H9 (cell line): ENCODE data around the gene IL26. TPM values are rescaled to one million over a fixed set of nuclear protein-coding genes. Genes with fewer than 3 reads are reported as not detected.

Experiments
- DNase-seq: peaks from one replicate; pipeline ENCODE4 v3.0.0-alpha.2; 2017
- H2AFZ ChIP-seq: one replicate; pipeline ENCODE4 v1.6.1; 2013; ENCODE audit warnings: mild to moderate bottlenecking, low read length, control low read depth, moderate library complexity
- H2AK5ac ChIP-seq: 2 replicates; pipeline ENCODE4 v1.6.1; 2013; ENCODE audit warnings: low read length, control low read depth, mixed read lengths; ENCODE audit not compliant: insufficient read length
- H2BK120ac ChIP-seq: one replicate; pipeline ENCODE4 v1.6.1; 2013; ENCODE audit warnings: low read depth, mild to moderate bottlenecking, low read length, control low read depth, inconsistent platforms; ENCODE audit not compliant: poor library complexity, severe bottlenecking
- H2BK12ac ChIP-seq: 2 replicates; pipeline ENCODE4 v1.6.1; 2013; ENCODE audit warnings: low read length, control low read depth, mixed read lengths, low read depth; ENCODE audit not compliant: insufficient read length
- H2BK15ac ChIP-seq: 2 replicates; pipeline ENCODE4 v1.6.1; 2013; ENCODE audit warnings: low read depth, low read length, control low read depth
- H2BK20ac ChIP-seq: one replicate; pipeline ENCODE4 v1.6.1; 2013; ENCODE audit warnings: low read depth, mild to moderate bottlenecking, low read length, control low read depth, inconsistent platforms; ENCODE audit not compliant: poor library complexity, severe bottlenecking
- H2BK5ac ChIP-seq: 2 replicates; pipeline ENCODE4 v1.6.1; 2013; ENCODE audit warnings: low read length, control low read depth, mixed read lengths; ENCODE audit not compliant: insufficient read length
- H3K14ac ChIP-seq: 2 replicates; pipeline ENCODE4 v1.6.1; 2013; ENCODE audit warnings: low read length, control low read depth; ENCODE audit not compliant: insufficient read depth
- H3K18ac ChIP-seq: 2 replicates; pipeline ENCODE4 v1.6.1; 2013; ENCODE audit warnings: low read depth, mild to moderate bottlenecking, mixed read lengths, low read length, control low read depth; ENCODE audit not compliant: insufficient read length
- H3K23ac ChIP-seq: 2 replicates; pipeline ENCODE4 v1.6.1; 2013; ENCODE audit warnings: low read length, control low read depth, mixed read lengths, low read depth; ENCODE audit not compliant: insufficient read length
- H3K23me2 ChIP-seq: 2 replicates; pipeline ENCODE4 v1.6.1; 2013; ENCODE audit warnings: low read depth, mild to moderate bottlenecking, mixed read lengths, low read length, control low read depth; ENCODE audit not compliant: insufficient read length, poor library complexity, severe bottlenecking
- H3K27ac ChIP-seq: 2 replicates; pipeline ENCODE4 v1.5.1; 2013; ENCODE audit warnings: low read length, control low read depth, mixed read lengths, low read depth; ENCODE audit not compliant: insufficient read length
- H3K27me3 ChIP-seq: 2 replicates; pipeline ENCODE4 v1.6.1; 2013; ENCODE audit warnings: low read length, control low read depth, inconsistent platforms; ENCODE audit not compliant: insufficient read depth
- H3K4ac ChIP-seq: 2 replicates; pipeline ENCODE4 v1.6.1; 2013; ENCODE audit warnings: low read depth, mild to moderate bottlenecking, control low read depth, inconsistent platforms, low read length, moderate library complexity
- H3K4me1 ChIP-seq: 2 replicates; pipeline ENCODE4 v1.6.1; 2013; ENCODE audit warnings: low read length, control low read depth, inconsistent platforms; ENCODE audit not compliant: insufficient read depth
- H3K4me2 ChIP-seq: 2 replicates; pipeline ENCODE4 v1.6.1; 2013; ENCODE audit warnings: low read length, control low read depth, mixed read lengths; ENCODE audit not compliant: insufficient read length, insufficient read depth
- H3K56ac ChIP-seq: 2 replicates; pipeline ENCODE4 v1.6.1; 2013; ENCODE audit warnings: low read depth, mild to moderate bottlenecking, mixed read lengths, low read length, control low read depth; ENCODE audit not compliant: insufficient read length
- H3K79me1 ChIP-seq: 2 replicates; pipeline ENCODE4 v1.6.1; 2013; ENCODE audit warnings: low read depth, mild to moderate bottlenecking, moderate library complexity, low read length, control low read depth, inconsistent platforms; ENCODE audit not compliant: insufficient read depth, poor library complexity, severe bottlenecking
- H3K79me2 ChIP-seq: 2 replicates; pipeline ENCODE4 v1.6.1; 2013; ENCODE audit warnings: low read length, control low read depth, inconsistent platforms; ENCODE audit not compliant: insufficient read depth
- H3K9ac ChIP-seq: 2 replicates; pipeline ENCODE4 v1.6.1; 2013; ENCODE audit warnings: low read length, control low read depth, mixed read lengths; ENCODE audit not compliant: insufficient read length; ENCODE audit errors: extremely low read depth
- H3K9me3 ChIP-seq: one replicate; pipeline ENCODE4 v1.6.1; 2013; ENCODE audit warnings: low read depth, low read length, inconsistent platforms; ENCODE audit not compliant: control insufficient read depth
- H3T11ph ChIP-seq: one replicate; pipeline ENCODE4 v1.6.1; 2013; ENCODE audit warnings: mild to moderate bottlenecking, low read length, control low read depth, inconsistent platforms
- H4K20me1 ChIP-seq: one replicate; pipeline ENCODE4 v1.6.1; 2013; ENCODE audit not compliant: control insufficient read depth, insufficient read length, insufficient read depth
- H4K5ac ChIP-seq: 2 replicates; pipeline ENCODE4 v1.6.1; 2013; ENCODE audit warnings: low read depth, mild to moderate bottlenecking, mixed read lengths, low read length, control low read depth; ENCODE audit not compliant: insufficient read length
- H4K8ac ChIP-seq: replicated peaks from 2 replicates; pipeline ENCODE4 v1.6.1; 2013; ENCODE audit warnings: low read length, control low read depth, mixed read lengths, low read depth; ENCODE audit not compliant: insufficient read length
- H4K91ac ChIP-seq: 2 replicates; pipeline ENCODE4 v1.6.1; 2013; ENCODE audit warnings: low read depth, mild to moderate bottlenecking, moderate library complexity, mixed read lengths, low read length, control low read depth; ENCODE audit not compliant: insufficient read length
- H3K27ac Mint-ChIP-seq, 3 experiments: 2 replicates in 2 of 3; 3 replicates in 1 of 3; pipeline ENCODE4 v1.8.0; 2020 to 2021; ENCODE audit warnings: mixed read lengths in 3 of 3, mild to moderate bottlenecking in 1 of 3, moderate library complexity in 1 of 3
- H3K27me3 Mint-ChIP-seq: 2 replicates; pipeline ENCODE4 v1.8.0; 2021; ENCODE audit warnings: low read depth, mild to moderate bottlenecking, moderate library complexity, mixed read lengths
- H3K36me3 Mint-ChIP-seq, 3 experiments: 2 replicates in 2 of 3; 3 replicates in 1 of 3; pipeline ENCODE4 v1.8.0; 2020 to 2021; ENCODE audit warnings: low read depth in 3 of 3, mixed read lengths in 3 of 3; ENCODE audit not compliant: insufficient read depth in 1 of 3
- H3K4me1 Mint-ChIP-seq, 2 experiments: 2 replicates each; pipeline ENCODE4 v1.8.0; 2020; ENCODE audit warnings: mixed read lengths in 2 of 2
- H3K4me3 Mint-ChIP-seq, 2 experiments: 2 replicates in 1 of 2; 3 replicates in 1 of 2; pipeline ENCODE4 v1.8.0; 2020 to 2021; ENCODE audit warnings: mild to moderate bottlenecking in 2 of 2, mixed read lengths in 2 of 2, moderate library complexity in 1 of 2
- H3K9me3 Mint-ChIP-seq, 2 experiments: 2 replicates in 1 of 2; 3 replicates in 1 of 2; pipeline ENCODE4 v1.8.0; 2020; ENCODE audit warnings: mild to moderate bottlenecking in 2 of 2, mixed read lengths in 2 of 2, moderate library complexity in 1 of 2
- WGBS: extraction: QIAGEN DNeasy Blood & Tissue Kit; methylation state at CpG from one replicate; pipeline ENCODE4 v1.1.7; 2013; ENCODE audit warnings: missing lambda C conversion rate, low lambda C conversion rate, mixed read lengths; ENCODE audit not compliant: insufficient read length; ENCODE audit errors: extremely low coverage; 5-methylcytosine and 5-hydroxymethylcytosine counted together
- total RNA-seq: library from RNA; stranded (reverse); gene quantifications from 2 replicates; pipeline ENCODE4 v1.2.1, GENCODE V29; 2021
- TF ChIP-seq, protein P1 (sequence below): fragments of 200-600 bp; sonication (generic); conservative IDR thresholded peaks from 3 replicates; pipeline ENCODE4 v1.8.0; 2021; ENCODE audit warnings: antibody characterized with exemption, mild to moderate bottlenecking

Gene IL26
- total RNA-seq, 1 experiment from 2014 or later, result not detected

- no peak overlapping the region for H2AFZ ChIP-seq
- H3K79me1 ChIP-seq, result no peaks in the 10 kb centered on the region
- H3K4me1 ChIP-seq, result no peaks in the 10 kb centered on the region
- no peak overlapping the region for H3K14ac ChIP-seq
- H3K23me2 ChIP-seq, result no peaks in the 10 kb centered on the region
- no peak overlapping the region for H3K56ac ChIP-seq
- no peak overlapping the region; a peak in 1 of 7 replicates for H3K27ac Mint-ChIP-seq
- H4K20me1 ChIP-seq, result no peaks in the 10 kb centered on the region
- H4K5ac ChIP-seq, result no peak overlapping the region
- H2BK5ac ChIP-seq, result no peak overlapping the region
- no peak overlapping the region for H4K8ac ChIP-seq
- H3K36me3 Mint-ChIP-seq, result no peaks in the 10 kb centered on the region
- no CpG with 5 or more reads among the region's 7 CpGs for WGBS
- TF ChIP-seq, protein P1, sequence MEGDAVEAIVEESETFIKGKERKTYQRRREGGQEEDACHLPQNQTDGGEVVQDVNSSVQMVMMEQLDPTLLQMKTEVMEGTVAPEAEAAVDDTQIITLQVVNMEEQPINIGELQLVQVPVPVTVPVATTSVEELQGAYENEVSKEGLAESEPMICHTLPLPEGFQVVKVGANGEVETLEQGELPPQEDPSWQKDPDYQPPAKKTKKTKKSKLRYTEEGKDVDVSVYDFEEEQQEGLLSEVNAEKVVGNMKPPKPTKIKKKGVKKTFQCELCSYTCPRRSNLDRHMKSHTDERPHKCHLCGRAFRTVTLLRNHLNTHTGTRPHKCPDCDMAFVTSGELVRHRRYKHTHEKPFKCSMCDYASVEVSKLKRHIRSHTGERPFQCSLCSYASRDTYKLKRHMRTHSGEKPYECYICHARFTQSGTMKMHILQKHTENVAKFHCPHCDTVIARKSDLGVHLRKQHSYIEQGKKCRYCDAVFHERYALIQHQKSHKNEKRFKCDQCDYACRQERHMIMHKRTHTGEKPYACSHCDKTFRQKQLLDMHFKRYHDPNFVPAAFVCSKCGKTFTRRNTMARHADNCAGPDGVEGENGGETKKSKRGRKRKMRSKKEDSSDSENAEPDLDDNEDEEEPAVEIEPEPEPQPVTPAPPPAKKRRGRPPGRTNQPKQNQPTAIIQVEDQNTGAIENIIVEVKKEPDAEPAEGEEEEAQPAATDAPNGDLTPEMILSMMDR, result no peak
- H3K4me2 ChIP-seq, result no peak overlapping the region
- peaks cover 0 to 6% of the 10 kb centered on the region in 2 experiments; a peak in 2 of 4 replicates for H3K4me1 Mint-ChIP-seq
- H3K27me3 Mint-ChIP-seq, result no peaks in the 10 kb centered on the region; the same call in 1 of the 2 replicates
- no peaks in the 10 kb centered on the region for H3K27me3 ChIP-seq
- H2BK20ac ChIP-seq, result no peak overlapping the region
- H3K79me2 ChIP-seq, result no peaks in the 10 kb centered on the region
- H2AK5ac ChIP-seq, result no peak overlapping the region
- no peak overlapping the region for H3K23ac ChIP-seq
- no peak overlapping the region for H3K4ac ChIP-seq
- no peaks in the 10 kb centered on the region for H3K9me3 Mint-ChIP-seq
- DNase-seq, result no peak
- no peak overlapping the region for H3T11ph ChIP-seq
- H4K91ac ChIP-seq, result no peak overlapping the region
- H3K9me3 ChIP-seq, result no peaks in the 10 kb centered on the region
- H3K27ac ChIP-seq, result no peak overlapping the region
- H2BK15ac ChIP-seq, result no peak overlapping the region
- H3K4me3 Mint-ChIP-seq, result no peak overlapping the region
- no peak overlapping the region for H3K18ac ChIP-seq
- no peak overlapping the region for H2BK12ac ChIP-seq
- H3K9ac ChIP-seq, result no peak overlapping the region
- no peak overlapping the region for H2BK120ac ChIP-seq
Observed at GRCh38 chr12:68264158-68264855, 38.7 kb upstream of the IL26 start.
